ENCODE results near the gene POLR2J2.
"Not testable (repeated sequence)": the region's sequence is repeated elsewhere in the genome, so short reads cannot be mapped to it uniquely, and the experiment has no call there.

Gene POLR2J2

DNA sequence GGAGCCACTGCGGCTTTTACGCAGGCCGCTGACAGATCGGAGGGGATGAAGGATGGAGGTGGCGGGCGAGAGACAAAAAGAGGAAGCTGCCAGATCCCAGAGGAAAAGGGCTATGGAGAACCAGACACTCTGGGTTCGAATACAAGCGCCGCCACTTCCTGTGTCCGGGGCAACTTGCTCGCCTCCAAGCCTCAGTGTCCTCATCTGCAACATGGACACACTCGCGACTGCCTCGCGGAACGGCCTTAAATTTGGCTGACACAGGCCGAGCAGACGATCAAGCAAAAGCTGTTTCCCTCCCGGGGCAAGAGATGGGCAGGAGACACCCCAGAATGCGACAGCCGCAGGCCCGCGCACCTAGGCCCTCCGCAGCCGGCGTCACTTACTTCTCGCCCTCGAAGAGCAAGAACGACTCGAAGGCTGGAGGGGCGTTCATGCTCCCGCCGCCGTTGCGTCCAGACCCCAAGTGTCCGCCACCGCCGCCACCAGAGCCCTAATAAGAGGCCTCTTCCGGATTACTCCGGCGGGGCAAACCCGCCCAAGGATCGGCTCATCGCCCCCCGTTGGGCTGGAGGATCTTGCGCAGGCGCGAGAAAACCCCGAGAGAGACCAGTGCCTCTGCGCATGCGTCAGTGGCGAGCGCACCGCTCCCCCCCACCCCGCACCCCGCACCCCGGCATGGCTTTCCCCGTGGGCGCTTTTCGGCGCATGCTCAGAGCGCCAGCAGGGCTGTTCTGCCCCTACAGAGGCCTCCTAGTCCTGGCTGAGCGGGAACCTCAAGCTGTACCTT, at the start of gene POLR2J2:
Gene POLR2J2, minus strand, starts transcription at position 498 of the 790 bp plus-strand sequence. Its CDS starts 62 bp downstream, at position 436.
- not testable (repeated sequence) for DNase-seq (ENCODE audit: low read depth)

DNA sequence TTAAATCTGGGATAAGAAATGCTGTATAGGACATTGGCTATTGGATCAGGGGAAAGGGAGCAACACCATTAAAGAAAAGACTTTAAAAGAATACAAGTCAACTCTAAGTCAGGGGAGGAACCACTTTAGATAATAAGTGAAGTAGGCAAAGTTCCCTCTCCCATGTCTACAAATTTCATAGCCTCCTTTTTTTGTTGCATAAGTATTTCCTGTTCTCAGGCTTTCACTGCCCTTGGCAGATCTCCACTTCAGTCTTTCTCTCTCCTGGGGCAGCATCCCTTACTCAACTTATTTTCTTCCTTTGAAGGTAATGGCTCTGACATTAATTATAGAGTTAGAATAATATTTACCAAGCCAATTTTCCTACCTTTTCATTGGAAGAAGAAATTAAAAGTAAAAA, 47.0 kb upstream of the POLR2J2 start:
- not testable (repeated sequence) for DNase-seq (ENCODE audit: low read depth)

DNA sequence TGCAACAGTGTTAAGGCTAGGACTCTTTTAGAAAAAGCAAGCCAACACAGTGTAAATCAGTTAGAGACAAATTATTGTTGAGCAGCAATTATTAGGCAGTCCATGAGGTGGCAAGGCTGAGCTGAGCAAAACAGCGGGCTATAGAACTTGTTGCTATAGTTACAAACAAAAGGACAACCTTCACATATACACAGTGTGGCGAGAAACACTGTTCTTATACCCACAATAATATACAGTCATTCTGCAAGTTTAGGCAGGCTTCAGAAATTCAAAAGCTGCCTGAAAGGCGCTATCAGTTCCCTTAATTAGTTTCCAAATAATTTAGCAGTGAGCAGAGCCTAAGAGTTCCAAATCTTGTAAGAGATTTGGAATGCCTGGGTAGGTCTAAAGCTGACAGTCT, 44.3 kb upstream of the POLR2J2 start:
- DNase-seq (ENCODE audit: low read depth) = not testable (repeated sequence)

DNA sequence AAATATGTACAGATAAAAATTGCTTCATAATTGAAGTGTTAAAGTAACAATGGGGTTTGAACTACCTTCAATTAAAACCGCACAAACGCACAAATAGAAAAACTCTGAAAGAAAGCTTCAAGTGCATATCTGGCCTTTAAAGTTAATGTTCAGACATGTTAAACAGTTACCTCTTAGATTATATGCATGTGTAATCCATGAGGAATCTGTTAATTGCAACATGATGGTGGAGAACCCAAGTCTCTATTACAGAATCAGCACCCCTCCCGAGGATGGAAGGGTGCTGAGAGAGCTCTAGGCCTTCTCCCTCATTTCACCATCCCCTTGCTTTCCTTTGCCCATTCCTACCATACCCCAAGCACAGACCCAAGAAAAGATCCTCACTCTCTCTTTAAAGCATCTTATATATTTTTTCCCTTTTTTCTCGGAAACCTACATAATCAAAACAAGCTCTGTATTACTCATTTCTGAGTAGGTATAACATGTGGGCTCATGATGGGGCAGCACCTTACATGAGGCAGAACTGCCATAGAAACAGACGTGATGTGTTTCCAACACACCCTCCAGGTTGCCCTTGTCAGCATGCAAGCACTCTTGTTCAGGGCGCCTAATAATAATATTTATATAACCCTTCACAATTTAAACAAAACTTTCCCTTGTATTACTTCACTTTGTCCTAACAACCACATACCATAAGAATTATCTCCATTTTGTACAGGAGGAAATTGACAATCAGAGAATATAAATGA, 43.5 kb upstream of the POLR2J2 start:
- DNase-seq (ENCODE audit: low read depth) = not testable (repeated sequence)

DNA sequence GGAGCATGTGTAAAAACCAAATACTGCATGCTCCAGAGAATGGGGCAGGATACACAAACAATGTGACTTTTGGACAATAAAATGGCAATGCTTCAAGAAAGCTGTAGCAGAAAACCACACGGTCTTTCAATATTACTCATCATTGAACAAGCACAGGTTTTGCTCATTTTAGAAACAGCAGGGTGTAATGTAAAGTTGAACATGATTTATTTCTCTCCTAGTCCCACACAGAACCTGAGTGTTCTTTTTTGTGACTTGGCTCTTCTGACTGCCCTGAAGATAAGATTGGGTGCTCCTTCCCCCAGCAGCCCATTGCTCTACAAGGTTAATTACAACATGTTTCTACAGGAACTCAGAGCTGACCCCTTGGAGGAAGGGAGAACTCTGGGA, 42.2 kb upstream of the POLR2J2 start:
- not testable (repeated sequence) for DNase-seq (ENCODE audit: low read depth)

DNA sequence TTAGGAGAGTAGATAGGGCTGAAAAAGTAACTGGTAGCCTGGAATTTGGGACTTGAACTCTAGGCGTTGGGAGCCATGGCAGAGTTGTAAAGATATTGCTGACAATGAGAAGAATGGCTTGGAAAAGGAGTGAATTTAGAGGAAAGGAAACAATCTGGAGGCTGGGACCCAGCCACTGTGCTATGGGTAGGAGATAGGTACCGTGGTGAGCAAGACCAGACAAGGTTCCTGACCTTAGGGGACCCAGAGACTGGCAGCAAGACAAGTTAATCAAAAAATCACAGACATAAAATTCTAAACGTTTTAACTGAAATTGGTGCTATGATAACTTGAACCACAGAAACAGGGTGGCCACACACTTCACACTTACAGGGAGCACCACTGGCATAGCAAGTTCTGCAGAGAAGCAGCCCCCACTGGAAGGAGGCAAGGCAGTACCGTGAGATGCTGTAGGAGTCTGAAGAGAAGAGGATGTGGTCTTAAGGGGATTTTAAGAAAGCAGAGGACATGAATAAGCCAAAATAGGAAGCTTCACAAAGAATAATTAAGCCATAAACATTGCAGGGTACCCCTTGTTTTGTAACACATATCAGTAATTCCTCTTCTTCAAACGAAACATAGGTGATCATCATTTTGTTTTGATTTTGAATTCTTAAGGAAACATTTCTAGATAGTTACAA, 41.7 kb upstream of the POLR2J2 start:
- peak; percentile 2 for DNase-seq (ENCODE audit: low read depth)

DNA sequence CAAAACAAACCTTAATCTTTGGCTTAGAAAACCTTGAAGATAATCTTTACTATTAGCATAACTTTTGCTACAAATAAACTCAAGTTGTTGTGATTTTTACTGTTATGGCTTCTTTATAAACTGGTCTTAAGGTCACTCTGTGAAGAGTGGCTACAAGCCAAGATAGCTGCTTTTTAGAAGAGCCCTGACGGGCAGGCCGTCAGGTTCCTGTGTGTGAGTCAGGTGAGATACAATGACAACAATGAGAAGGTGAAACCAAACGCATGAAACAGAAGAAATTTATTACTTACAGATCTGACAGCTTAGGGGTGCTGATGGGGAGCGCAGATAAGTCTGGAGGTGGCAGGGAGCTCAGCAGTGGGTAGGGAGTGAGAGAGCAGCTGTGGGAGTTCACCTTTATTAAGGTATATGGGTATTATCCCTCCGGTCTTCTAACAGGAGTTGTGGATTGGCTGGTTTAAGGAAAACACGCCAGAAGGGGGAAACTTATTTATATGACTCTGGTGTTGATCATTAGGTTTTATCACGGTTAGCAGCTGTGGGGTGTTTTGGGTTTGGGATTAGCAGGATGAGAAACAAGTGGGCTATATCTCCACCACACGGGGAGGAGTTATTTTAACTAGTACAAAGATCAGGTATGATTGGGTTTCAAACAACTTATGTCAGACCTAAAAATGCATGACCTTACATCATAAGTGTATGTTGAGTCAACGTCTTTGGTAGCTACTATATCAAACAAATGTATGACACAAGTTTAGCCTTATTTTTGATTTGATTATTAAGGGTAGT, 27.7 kb upstream of the POLR2J2 start:
- not testable (repeated sequence) for DNase-seq (ENCODE audit: low read depth)

DNA sequence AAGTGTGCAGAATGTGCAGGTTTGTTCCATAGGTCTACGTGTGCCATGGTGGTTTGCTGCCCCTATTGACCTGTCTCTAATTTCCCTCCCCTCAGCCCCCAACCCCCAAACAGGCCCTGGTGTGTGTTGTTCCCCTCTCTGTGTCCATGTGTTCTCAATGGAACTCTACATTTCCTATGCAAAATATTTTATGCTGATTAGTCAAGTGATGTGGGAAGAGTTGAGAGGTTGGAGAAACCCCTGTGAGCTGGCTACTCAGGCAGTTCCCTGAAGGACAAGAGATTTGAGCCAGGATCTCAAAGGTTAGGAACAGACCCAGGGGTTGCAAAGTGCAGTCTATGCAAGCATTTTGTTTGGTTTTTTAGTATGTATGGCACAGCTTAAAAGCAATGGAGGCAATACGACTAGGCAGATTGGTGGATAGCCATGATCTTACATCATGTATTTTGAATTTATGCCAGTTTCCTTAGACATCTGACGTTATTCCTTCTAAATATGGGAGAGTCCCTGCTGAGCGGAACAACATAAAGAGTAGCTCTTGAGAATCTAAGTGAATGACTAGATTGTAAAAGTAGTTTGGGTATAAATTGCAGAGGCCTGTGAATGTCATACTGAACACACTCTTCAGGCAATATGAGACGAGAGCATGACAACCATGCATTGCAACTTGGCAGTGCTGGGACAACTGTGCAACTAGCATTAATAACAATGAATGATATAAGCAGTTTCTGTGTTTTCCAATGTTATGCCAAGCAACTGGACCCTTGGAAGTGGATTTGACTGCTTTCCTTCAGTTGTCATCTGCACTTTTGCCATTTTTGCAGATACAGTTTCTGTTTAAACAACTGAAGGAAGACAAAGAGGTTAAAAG, 26.4 kb upstream of the POLR2J2 start:
- not testable (repeated sequence) for DNase-seq (ENCODE audit: low read depth)

DNA sequence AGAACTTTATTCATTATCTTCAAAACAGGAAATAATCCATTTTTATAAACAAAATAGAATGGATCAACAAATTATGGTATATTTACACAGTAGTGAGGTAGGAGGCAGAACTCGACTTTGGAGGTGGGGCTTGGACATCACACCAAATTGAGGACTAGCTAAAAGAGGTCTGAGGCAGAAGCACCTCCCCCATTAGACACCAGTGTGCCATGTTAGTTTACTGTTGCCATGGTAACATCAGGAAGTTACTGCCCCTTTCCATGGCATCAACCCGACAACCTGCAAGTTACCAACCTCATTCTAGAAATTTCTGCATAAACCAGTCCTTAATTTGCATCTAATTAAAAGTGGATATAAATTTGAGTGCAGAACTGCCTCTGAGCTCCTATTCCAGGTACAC, 24.5 kb upstream of the POLR2J2 start:
- DNase-seq (ENCODE audit: low read depth) = not testable (repeated sequence)

DNA sequence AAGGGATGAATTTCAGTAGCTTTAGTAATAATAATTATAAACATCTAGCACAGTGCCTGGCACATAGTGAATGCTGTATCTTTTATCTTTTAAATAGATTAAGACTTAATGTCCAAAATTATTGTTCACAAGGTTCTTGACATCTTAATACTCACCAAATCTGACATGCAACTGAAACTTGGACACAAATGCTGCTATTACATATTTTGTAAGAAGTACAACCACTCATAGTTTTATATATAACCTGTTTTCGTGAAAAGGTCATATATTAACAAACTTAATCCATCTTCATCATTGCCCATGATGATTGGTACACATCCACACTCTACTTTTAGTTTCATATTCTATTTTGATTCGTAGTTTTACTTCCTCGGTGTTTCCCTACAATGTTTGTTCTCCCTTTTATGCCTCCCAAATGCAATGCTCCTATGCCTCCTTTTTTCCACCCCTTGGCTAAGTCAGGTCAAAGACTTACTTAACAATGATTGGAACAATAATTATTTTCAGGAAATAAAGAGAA, 23.6 kb upstream of the POLR2J2 start:
- not testable (repeated sequence) for DNase-seq (ENCODE audit: low read depth)

DNA sequence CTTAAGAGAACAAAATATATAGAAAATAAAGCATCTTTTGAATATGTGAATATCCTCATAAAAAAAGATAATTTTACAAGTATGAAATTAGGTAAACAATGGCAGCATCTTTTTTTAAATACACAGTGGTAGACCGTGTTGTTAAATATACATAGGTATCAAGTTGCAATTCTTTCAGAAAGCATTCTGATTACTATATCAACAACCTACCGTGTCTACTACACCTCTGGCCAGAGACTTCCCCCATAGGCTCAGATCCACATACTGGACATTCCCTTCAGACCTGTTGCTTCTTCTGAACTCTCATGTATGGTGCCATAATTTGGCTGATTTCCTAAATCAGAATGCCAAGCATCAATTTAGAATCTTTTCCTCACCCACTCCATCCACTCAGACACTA, 22.5 kb upstream of the POLR2J2 start:
- not testable (repeated sequence) for DNase-seq (ENCODE audit: low read depth)

DNA sequence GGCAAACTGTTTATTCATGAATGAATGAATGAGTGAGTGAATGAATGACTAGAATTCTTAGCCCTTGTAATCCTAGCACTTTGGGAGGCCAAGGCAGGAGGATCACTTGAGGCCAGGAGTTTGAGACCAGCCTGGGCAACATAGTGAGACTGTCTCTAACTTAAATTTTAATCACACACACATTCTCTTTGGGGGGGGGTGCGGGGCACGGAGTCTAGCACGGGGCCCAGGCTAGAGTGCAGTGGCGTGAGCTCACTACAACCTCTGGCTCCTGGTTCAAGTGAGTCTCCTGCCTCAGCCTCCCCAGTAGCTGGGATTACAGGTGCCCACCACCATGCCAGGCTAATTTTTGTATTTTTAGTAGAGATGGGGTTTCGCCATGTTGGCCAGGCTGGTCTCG, 19.1 kb upstream of the POLR2J2 start:
- DNase-seq (ENCODE audit: low read depth) = not testable (repeated sequence)

DNA sequence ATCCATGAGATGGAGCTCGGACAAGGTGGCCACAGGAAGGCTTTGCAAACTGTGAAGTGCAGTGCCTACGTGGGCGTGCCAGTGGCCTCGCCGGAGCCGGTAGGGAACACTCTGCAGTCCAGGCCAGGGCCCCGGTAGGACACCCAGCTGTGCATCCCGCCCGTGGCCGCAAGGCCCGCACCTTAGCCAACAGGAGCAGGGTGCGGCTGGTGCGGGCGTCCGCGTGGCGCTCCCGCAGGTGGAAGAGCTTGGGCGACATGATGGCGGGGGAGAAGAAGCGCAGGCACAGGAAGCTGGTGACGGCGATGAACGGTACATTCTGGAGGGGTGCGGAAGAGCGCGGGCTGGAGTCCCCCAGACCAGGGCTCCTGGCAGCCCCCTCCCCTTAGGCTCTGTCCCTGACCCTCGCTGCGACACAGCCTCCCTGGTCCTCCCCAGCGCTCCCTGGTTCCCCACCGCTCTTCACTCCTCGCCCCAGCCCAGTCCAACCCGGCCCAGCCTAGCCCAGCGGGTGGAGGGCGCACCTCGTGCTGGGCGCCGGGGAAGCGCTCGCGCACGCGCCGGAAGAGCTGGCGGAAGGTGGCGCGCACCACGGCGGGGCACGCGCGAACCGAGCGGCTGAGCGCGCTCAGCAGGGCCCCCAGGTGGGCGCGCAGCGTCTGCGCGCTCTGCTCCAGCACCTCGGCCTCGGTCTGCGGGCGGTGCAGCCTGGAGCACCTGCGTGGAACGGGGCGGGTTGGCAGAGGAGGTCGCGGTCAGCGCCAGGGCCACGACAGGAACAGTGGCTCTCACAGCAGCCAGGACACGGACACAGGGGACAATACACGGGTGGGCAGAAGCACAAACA, 18.2 kb upstream of the POLR2J2 start:
- not testable (repeated sequence) for DNase-seq (ENCODE audit: low read depth)

DNA sequence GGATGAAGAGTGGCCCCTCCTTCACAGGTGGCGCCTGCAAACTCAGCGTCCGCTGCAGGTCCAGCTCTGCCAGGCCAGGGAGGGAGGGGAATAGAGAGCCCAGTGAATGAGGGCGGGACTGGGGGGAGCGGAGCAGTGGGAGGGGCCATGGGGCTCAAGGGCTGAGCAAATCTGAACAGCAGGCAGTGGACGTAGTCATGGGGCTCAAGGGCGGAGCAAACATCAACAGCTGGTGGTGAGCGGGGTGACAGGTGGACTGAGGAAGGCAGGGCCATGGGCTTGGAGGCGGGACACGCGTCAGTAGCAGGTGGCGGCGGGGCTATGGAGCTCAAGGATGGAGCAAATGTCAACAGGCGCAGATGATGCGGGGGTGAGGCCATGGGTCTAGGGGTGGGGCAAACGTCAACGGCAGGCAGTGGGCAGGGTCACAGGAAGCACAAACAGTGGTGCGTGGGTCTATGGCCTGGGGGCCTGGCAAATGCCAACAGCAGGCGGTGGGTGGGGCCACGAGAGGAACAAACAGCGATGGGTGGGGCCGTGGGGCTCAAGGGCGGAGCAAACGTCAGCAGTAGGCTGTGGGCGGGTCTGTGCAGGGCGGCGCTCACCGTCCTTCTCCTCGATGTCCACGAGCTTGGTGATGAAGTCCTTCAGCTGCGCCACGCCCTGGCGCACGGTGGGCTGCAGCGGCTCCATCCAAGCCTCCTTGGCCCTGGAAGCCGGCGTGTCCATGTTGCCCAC, 17.0 kb upstream of the POLR2J2 start:
- DNase-seq (ENCODE audit: low read depth) = not testable (repeated sequence)

DNA sequence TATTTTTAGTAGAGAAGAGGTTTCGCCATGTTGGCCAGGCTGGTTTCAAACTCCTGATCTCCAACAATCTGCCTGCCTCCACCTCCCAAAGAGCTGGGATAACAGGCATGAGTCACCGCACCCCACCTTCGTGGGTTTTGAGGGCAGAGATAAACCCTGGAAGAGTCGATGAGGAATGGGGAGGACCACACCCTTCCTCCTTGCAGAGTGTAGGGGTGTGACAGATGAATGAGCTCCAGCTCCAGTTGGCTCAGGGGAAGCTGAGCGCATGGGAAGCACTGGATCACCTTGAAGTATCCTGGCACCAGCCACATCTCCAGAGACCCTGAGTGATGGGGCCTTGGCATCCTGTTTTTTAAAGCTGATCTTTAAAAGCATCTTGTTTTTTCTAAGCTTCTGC, 11.1 kb upstream of the POLR2J2 start:
- DNase-seq (ENCODE audit: low read depth) = not testable (repeated sequence)

DNA sequence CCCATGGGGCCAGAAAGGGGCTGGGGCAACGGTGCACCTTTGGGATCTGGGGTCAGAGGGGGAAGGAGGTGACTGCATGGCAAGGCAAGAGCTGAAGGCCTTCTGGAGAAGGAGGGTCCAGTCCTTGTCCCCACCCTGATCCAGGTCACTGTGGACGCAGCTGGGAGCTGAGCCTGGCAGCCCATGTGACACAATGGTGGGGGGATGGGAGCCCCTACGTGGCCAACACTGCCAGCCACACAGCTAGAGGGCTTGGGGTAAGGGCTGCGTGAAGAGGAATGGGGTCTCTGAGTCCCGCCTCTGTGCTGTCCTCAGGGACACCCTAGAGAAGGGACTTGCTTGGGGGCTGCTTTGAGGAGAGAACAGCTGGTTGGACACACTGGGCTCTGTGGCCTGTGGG, 9.3 kb upstream of the POLR2J2 start:
- DNase-seq (ENCODE audit: low read depth) = not testable (repeated sequence)

DNA sequence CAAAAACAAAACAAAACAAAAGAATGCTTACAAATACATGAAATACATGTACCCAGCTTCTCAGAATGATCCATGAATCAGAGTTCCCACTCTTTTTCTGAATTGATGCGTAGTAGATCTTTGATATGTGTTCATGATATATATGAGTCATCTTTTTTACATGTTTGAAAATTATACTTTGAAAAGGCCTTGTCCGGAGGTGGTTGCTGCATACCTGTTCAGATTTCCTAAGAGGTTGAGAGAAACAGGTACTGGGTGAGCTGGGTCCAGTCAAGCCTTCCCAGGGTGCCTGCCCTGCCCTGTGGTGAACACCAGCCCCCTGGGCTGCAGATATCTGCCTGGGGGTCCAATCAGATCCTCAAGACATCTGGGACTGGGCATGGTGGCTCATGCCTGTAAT, 4.1 kb upstream of the POLR2J2 start:
- not testable (repeated sequence) for DNase-seq (ENCODE audit: low read depth)

DNA sequence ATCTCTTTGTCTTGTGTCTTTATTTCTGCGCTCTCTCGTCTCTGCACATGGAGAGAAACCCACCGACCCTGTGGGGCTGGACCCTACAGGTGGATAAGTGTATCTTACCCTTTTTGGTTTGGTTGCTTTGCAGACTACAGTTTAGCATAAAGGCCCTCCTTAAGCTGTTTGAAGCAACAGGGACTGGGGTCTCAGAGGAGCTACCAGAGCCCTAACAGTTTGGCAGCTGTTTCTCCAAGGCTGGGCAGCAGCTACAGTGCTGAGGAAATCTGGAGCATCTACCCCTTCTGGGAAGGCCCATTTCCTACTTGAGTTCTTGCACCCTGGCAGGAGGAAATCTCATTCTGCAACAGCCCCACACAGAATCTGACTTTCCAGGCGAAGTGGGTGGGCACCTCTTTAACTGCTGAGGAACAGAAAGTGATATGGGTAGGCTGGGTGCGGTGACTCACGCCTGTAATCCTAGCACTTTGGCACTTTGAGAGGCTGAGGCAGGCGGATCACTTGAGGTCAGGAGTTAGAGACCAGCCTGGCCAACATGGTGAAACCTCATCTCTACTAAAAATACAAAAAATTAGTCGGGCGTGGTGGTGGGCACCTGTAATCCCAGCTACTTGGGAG, 2.1 kb upstream of the POLR2J2 start:
- DNase-seq (ENCODE audit: low read depth) = not testable (repeated sequence)

All from HS-5 (cell line).